ENCODE measurements around the gene CHST4.
"Not testable (repeated sequence)": the region's sequence is repeated elsewhere in the genome, so short reads cannot be mapped to it uniquely, and the experiment has no call there.

DNA sequence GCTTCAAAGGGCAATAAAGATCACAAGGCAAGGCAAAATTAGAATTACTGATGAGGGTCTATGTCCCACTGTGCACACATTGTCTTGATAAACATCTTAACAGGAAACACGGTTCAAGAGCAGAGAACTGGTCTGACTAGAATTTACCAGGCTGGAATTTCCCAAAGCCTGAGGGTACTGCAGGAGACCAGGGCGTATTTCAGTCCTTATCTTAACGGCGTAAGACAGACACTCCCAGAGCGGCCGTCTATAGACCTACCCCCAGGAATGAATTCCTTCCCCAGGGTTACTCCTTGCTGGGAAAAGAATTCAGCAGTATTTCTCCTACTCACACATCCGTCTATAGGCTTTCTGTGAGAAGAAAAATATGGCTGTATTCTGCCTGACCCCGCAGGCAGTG is 35.7 kb downstream of the CHST4 start:
- TF ChIP-seq POLR2A (IDR thresholded peaks at IDR 0.05), result not testable (repeated sequence)
- TF ChIP-seq, protein P1, sequence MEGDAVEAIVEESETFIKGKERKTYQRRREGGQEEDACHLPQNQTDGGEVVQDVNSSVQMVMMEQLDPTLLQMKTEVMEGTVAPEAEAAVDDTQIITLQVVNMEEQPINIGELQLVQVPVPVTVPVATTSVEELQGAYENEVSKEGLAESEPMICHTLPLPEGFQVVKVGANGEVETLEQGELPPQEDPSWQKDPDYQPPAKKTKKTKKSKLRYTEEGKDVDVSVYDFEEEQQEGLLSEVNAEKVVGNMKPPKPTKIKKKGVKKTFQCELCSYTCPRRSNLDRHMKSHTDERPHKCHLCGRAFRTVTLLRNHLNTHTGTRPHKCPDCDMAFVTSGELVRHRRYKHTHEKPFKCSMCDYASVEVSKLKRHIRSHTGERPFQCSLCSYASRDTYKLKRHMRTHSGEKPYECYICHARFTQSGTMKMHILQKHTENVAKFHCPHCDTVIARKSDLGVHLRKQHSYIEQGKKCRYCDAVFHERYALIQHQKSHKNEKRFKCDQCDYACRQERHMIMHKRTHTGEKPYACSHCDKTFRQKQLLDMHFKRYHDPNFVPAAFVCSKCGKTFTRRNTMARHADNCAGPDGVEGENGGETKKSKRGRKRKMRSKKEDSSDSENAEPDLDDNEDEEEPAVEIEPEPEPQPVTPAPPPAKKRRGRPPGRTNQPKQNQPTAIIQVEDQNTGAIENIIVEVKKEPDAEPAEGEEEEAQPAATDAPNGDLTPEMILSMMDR (IDR thresholded peaks at IDR 0.05), result not testable (repeated sequence)
